ENCODE results near the gene HIBCH.

HIBCH gene

DNA sequence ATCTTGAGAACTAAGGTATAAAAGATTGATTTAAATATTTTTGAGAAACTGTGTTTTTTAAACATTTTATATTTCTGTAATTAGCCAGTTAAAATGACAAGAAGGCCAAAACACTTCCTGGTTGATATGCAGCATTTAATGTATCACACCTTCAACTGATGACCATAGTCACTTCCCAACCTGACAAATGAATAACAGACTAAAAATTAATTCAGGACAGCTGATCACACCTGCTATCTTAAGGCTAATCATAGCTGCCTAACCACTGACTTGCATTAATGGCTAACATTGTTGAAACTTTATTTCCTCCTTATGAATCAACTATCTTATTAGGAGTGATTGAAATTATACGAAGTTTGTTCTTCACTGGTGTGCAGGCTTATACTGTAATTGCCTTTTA is 131.3 kb downstream of the HIBCH start:
- H3K27me3 Mint-ChIP-seq (ENCODE audit: low read depth) = no peaks in the 10 kb centered on the region
- H3K4me1 Mint-ChIP-seq = peaks cover 13% of the 10 kb centered on the region
- no peaks in the 10 kb centered on the region for H3K9me3 Mint-ChIP-seq
- H3K36me3 Mint-ChIP-seq (ENCODE audit: low read depth) = no peaks in the 10 kb centered on the region
- TF ChIP-seq, protein P1, sequence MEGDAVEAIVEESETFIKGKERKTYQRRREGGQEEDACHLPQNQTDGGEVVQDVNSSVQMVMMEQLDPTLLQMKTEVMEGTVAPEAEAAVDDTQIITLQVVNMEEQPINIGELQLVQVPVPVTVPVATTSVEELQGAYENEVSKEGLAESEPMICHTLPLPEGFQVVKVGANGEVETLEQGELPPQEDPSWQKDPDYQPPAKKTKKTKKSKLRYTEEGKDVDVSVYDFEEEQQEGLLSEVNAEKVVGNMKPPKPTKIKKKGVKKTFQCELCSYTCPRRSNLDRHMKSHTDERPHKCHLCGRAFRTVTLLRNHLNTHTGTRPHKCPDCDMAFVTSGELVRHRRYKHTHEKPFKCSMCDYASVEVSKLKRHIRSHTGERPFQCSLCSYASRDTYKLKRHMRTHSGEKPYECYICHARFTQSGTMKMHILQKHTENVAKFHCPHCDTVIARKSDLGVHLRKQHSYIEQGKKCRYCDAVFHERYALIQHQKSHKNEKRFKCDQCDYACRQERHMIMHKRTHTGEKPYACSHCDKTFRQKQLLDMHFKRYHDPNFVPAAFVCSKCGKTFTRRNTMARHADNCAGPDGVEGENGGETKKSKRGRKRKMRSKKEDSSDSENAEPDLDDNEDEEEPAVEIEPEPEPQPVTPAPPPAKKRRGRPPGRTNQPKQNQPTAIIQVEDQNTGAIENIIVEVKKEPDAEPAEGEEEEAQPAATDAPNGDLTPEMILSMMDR (IDR thresholded peaks at IDR 0.05; ENCODE audit: unreplicated experiment in 3 of 3) = no peak
- no peak overlapping the region for H3K27ac Mint-ChIP-seq
- H3K4me3 Mint-ChIP-seq = no peak overlapping the region

DNA sequence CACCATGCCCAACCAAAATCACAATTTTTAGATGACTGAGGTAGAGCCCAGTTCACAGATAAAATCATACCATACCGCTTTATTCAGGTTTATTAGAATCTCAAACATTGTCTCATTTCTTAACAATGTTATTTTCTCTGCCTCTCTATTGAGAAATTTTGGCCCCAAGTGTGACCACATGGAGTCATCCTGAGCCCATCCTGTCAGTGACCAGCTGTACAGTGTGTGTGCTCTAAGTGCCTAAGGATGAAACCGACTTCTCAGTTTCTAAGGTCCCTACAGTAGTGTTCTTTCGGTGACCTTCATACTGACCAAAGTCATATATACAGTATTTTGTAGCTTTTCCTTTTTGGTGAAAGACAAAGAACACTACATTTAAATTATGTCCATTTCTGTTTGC is 133.4 kb downstream of the HIBCH start:
- H3K9me3 Mint-ChIP-seq = no peaks in the 10 kb centered on the region
- H3K4me1 Mint-ChIP-seq = peaks cover 14% of the 10 kb centered on the region
- no peaks in the 10 kb centered on the region for H3K27me3 Mint-ChIP-seq (ENCODE audit: low read depth)
- H3K27ac Mint-ChIP-seq = no peak overlapping the region
- TF ChIP-seq, protein P1 (IDR thresholded peaks at IDR 0.05; ENCODE audit: unreplicated experiment in 3 of 3) = no peak
- no peaks in the 10 kb centered on the region for H3K36me3 Mint-ChIP-seq (ENCODE audit: low read depth)
- H3K4me3 Mint-ChIP-seq = no peak overlapping the region

DNA sequence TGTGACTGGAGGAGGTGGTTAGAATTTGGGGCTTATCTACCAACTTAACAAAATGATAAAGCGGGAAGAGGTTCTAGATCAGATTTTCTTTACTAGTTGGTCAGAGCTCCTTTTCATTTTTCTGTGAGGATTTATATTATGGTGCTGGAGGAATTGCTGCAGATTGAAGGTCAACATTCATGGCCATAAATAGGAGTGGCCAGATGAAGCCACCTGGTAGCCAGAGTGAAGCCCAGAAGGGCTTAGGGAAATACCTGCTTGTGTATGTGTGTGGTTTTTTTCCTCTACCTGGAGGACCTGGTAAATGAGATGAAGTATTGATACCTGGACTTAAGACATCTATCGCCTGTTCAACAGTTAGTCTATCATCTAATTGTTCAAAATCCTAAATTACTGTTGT is 134.2 kb downstream of the HIBCH start:
- TF ChIP-seq, protein P1 (IDR thresholded peaks at IDR 0.05; ENCODE audit: unreplicated experiment in 3 of 3) = no peak
- Mint-ChIP-seq H3K36me3 (ENCODE audit: low read depth) (no peaks in the 10 kb centered on the region), H3K27me3 (ENCODE audit: low read depth) (no peaks in the 10 kb centered on the region), H3K27ac (no peak overlapping the region), H3K4me1 (peaks cover 18% of the 10 kb centered on the region), H3K4me3 (no peak overlapping the region), H3K9me3 (no peaks in the 10 kb centered on the region)

DNA sequence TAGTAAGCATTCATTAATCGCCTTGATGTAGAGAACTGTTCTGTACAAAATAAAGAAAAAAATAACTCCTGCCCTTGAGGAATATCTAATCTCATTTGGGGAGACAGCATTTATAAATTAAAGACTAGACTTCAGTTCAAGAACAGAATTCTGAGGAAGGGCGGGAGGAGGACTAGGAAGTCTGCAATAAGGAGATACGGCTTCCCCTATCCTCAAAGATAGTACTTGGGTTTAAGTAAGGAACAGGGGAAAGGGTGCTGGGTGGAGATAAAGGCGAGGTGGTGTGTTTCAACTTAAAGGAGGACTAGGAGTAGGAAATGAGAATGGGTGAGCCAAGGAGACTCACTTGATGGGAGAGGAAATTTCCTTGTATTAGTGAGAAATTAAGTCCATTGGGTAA is 135.2 kb downstream of the HIBCH start:
- Mint-ChIP-seq H3K4me3 (no peak overlapping the region), H3K27me3 (ENCODE audit: low read depth) (no peaks in the 10 kb centered on the region), H3K36me3 (ENCODE audit: low read depth) (no peaks in the 10 kb centered on the region), H3K4me1 (peaks cover 24% of the 10 kb centered on the region), H3K27ac (peak overlapping the region in 1 of 3 experiments; percentile 22), H3K9me3 (no peaks in the 10 kb centered on the region)
- TF ChIP-seq, protein P1 (IDR thresholded peaks at IDR 0.05; ENCODE audit: unreplicated experiment in 3 of 3) = no peak

DNA sequence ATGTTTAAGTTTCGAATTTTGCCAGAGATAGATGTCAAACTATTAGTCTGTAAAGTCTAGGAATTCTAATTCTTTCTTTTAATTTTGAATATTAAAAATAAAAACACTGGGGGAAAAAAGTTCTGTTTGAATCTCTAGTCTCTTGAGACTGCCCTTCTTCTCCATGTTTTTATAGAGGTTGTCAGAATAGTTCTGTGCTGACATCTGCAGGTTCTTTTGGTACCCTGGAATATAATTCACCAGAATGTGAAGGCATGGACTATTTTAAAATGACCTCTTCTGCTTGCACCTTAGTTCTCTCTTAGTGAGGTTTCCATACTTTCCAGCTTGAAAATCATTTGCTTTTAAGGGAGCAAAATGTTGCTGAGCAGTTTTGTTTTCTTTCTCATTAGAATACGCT is 136.1 kb downstream of the HIBCH start:
- no peaks in the 10 kb centered on the region for H3K36me3 Mint-ChIP-seq (ENCODE audit: low read depth)
- peaks cover 17% of the 10 kb centered on the region for H3K4me1 Mint-ChIP-seq
- H3K27me3 Mint-ChIP-seq (ENCODE audit: low read depth) = peaks cover 3% of the 10 kb centered on the region
- no peaks in the 10 kb centered on the region for H3K9me3 Mint-ChIP-seq
- TF ChIP-seq, protein P1 (IDR thresholded peaks at IDR 0.05; ENCODE audit: unreplicated experiment in 3 of 3) = no peak
- peak overlapping the region in 1 of 3 experiments; percentile 53 for H3K4me3 Mint-ChIP-seq
- H3K27ac Mint-ChIP-seq = peak overlapping the region in 2 of 3 experiments; percentile 0 to 3

DNA sequence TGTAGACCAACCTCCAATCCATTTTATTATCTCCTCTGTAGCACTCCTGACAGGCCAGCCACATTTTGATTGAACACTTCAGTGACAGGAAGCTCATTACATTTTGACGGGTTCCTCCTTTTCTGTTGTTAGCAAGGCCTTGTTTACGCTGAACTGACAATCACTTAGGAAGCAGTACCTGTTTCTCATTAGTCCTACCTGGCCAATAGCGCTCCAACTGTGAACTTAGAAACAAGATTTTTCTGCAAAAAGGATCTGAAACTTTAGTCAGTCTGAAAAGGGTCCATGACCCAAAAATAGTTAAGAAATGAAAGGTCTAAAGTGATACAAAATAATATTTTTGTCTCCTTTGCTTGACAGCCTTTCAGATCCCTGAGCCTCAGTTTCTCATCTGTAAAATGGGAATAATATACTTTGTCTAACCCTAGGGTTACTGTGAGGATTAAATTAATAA is 137.5 kb downstream of the HIBCH start:
- Mint-ChIP-seq H3K27me3 (ENCODE audit: low read depth) (peaks cover 5% of the 10 kb centered on the region), H3K4me1 (peaks cover 21% of the 10 kb centered on the region), H3K4me3 (peak overlapping the region; percentile 46 to 72 (median 50)), H3K36me3 (ENCODE audit: low read depth) (no peaks in the 10 kb centered on the region), H3K9me3 (no peaks in the 10 kb centered on the region), H3K27ac (peak overlapping the region in 1 of 3 experiments; percentile 50)
- TF ChIP-seq, protein P1 (IDR thresholded peaks at IDR 0.05; ENCODE audit: unreplicated experiment in 3 of 3) = no peak
